OCI-LY7 (cell line): ENCODE data around the gene UBE2J2. TPM values are rescaled to one million over a fixed set of nuclear protein-coding genes. Genes with fewer than 3 reads are reported as not detected.
A peak's percentile ranks its signal among the peaks of the same experiment; 100 is the strongest.

ENCODE experiments used
- BruUV-seq: library from RNA; stranded (reverse); fragments of 400-500 nt; replicated peaks from 2 replicates; lab custom pipeline; 2021; lab: Mats Ljungman, UMichigan
- CTCF ChIA-PET: fragments of 300-600 bp; sonication (Branson Sonifier 250); formaldehyde crosslinking; loops from one replicate; lab custom pipeline; 2022; ENCODE audit warnings: antibody characterized with exemption; ENCODE audit not compliant: unreplicated experiment; lab: Charles Lee
- POLR2A ChIA-PET: fragments of 300-600 bp; sonication (Branson Sonifier 250); formaldehyde crosslinking; loops from one replicate; lab custom pipeline; 2022; ENCODE audit warnings: antibody characterized with exemption; lab: Charles Lee
- DNase-seq: peaks from one replicate; pipeline ENCODE4 v3.0.0-alpha.2; 2015; ENCODE audit warnings: low spot score
- H2AFZ ChIP-seq: fragments of 200-600 bp; sonication (generic), shearing (Covaris generic); 2 replicates; pipeline ENCODE4 v1.6.1; 2014; ENCODE audit warnings: mild to moderate bottlenecking, antibody characterized with exemption, low read length, moderate library complexity
- H3K27ac ChIP-seq: fragments of 200-600 bp; sonication (generic); 2 replicates; pipeline ENCODE4 v1.5.1; 2014; ENCODE audit warnings: mixed run types, low read depth, mild to moderate bottlenecking, moderate library complexity, low read length, inconsistent platforms; ENCODE audit not compliant: poor library complexity, severe bottlenecking
- H3K36me3 ChIP-seq: fragments of 200-600 bp; sonication (generic); 2 replicates; pipeline ENCODE4 v1.6.1; 2014; ENCODE audit warnings: mild to moderate bottlenecking, antibody characterized with exemption, low read length, moderate library complexity, mixed read lengths; ENCODE audit not compliant: insufficient read depth
- H3K4me1 ChIP-seq: fragments of 200-600 bp; sonication (generic); 2 replicates; pipeline ENCODE4 v1.5.1; 2014; ENCODE audit warnings: mild to moderate bottlenecking, low read length; ENCODE audit not compliant: insufficient read depth, poor library complexity, severe bottlenecking
- H3K4me2 ChIP-seq: fragments of 200-600 bp; sonication (generic); 2 replicates; pipeline ENCODE4 v1.6.1; 2014; ENCODE audit warnings: mild to moderate bottlenecking, low read length
- H3K4me3 ChIP-seq: fragments of 200-600 bp; sonication (generic); 2 replicates; pipeline ENCODE4 v1.5.1; 2014; ENCODE audit warnings: mild to moderate bottlenecking, low read depth, low read length; ENCODE audit not compliant: poor library complexity, severe bottlenecking
- H3K79me2 ChIP-seq: fragments of 200-600 bp; sonication (generic); 2 replicates; pipeline ENCODE4 v1.6.1; 2016; ENCODE audit warnings: low read depth, mild to moderate bottlenecking, low read length, moderate library complexity, mixed read lengths; ENCODE audit not compliant: insufficient read depth
- H3K9me2 ChIP-seq: fragments of 200-600 bp; sonication (generic); 2 replicates; pipeline ENCODE4 v1.6.1; 2016; ENCODE audit warnings: mild to moderate bottlenecking, low read length, mixed read lengths; ENCODE audit not compliant: insufficient read depth
- H3K9me3 ChIP-seq: fragments of 200-600 bp; sonication (generic); 2 replicates; pipeline ENCODE4 v1.6.1; 2014; ENCODE audit warnings: mild to moderate bottlenecking, mixed run types, low read length, mixed read lengths
- H4K20me1 ChIP-seq: fragments of 200-600 bp; sonication (generic); 2 replicates; pipeline ENCODE4 v1.6.1; 2014; ENCODE audit warnings: mild to moderate bottlenecking, antibody characterized with exemption, low read length, moderate library complexity, mixed read lengths; ENCODE audit not compliant: insufficient read depth
- CTCF ChIP-seq: fragments of 200-600 bp; sonication (generic); conservative IDR thresholded peaks from 2 replicates; pipeline ENCODE4 v1.5.1; 2014; ENCODE audit warnings: mild to moderate bottlenecking, antibody characterized with exemption, low read length, moderate library complexity, mixed read lengths
- EZH2phosphoT487 ChIP-seq: fragments of 200-600 bp; sonication (generic); IDR thresholded peaks from 2 replicates; pipeline ENCODE4 v1.6.1; 2018; ENCODE audit warnings: low read depth, borderline replicate concordance, mild to moderate bottlenecking, mixed run types, antibody characterized with exemption, low read length, moderate library complexity, mixed read lengths
- intact Hi-C: fragments of 100-400 bp; cut with micrococcal nuclease; formaldehyde crosslinking; loops from one replicate; pipeline ENCODE4 v1.10.0; 2022; ENCODE audit not compliant: unreplicated experiment
- total RNA-seq, 2 experiments: library from RNA; depleted of rRNA in 1 of 2; stranded (reverse); fragments of >200 nt in 1 of 2; shearing (Covaris generic) in 1 of 2; gene quantifications; 2 replicates each; pipeline ENCODE4 v1.2.3, GENCODE V29; 2014 to 2022

The UBE2J2 gene
- total RNA-seq, 2 experiments from 2014 or later = 69.2 to 88.7 TPM

- Histone ChIP-seq H2AFZ (no peak overlapping the region), H3K4me1 (peaks cover 5% of the 10 kb centered on the region), H3K79me2 (no peaks in the 10 kb centered on the region), H3K36me3 (peaks cover 76% of the 10 kb centered on the region), H3K4me2 (no peak overlapping the region), H4K20me1 (no peaks in the 10 kb centered on the region), H3K4me3 (no peak overlapping the region), H3K9me2 (no peaks in the 10 kb centered on the region), H3K27ac (no peak overlapping the region), H3K9me3 (no peaks in the 10 kb centered on the region)
- BruUV-seq = no TSS peak
- intact Hi-C loops = no loop called here
- no peak for TF ChIP-seq CTCF
- TF ChIP-seq EZH2phosphoT487 = no peak
- CTCF ChIA-PET = no interaction called here
- DNase-seq = no peak
- POLR2A ChIA-PET = no interaction called here
Measured at GRCh38 chr1:1255611-1256010, 18.0 kb downstream of the UBE2J2 start.

GRCh38 chr1:1255078-1255477, 18.6 kb downstream of the UBE2J2 start:
- TF ChIP-seq CTCF (no peak), EZH2phosphoT487 (no peak)
- H3K36me3 ChIP-seq = peaks cover 71% of the 10 kb centered on the region
- no peak for DNase-seq
- intact Hi-C loops = no loop called here
- POLR2A ChIA-PET = interaction anchor here (0.6 kb wide), 1 partner anchor 129 kb away, joined by 4 read pairs; no protein-coding TSS in a partner anchor
- no peaks in the 10 kb centered on the region for H3K79me2 ChIP-seq
- no peaks in the 10 kb centered on the region for H4K20me1 ChIP-seq
- BruUV-seq = TSS peak; percentile 90
- H3K9me2 ChIP-seq = no peaks in the 10 kb centered on the region
- peaks cover 9% of the 10 kb centered on the region for H3K4me1 ChIP-seq
- no peak overlapping the region for H3K4me2 ChIP-seq
- H2AFZ ChIP-seq = no peak overlapping the region
- no peak overlapping the region for H3K4me3 ChIP-seq
- no peak overlapping the region for H3K27ac ChIP-seq
- CTCF ChIA-PET = no interaction called here
- no peaks in the 10 kb centered on the region for H3K9me3 ChIP-seq

- Histone ChIP-seq H3K4me3 (no peak overlapping the region), H4K20me1 (no peaks in the 10 kb centered on the region), H3K79me2 (no peaks in the 10 kb centered on the region), H3K4me1 (peaks cover 9% of the 10 kb centered on the region), H3K9me2 (no peaks in the 10 kb centered on the region), H3K27ac (no peak overlapping the region), H2AFZ (no peak overlapping the region), H3K4me2 (no peak overlapping the region), H3K36me3 (peaks cover 67% of the 10 kb centered on the region), H3K9me3 (no peaks in the 10 kb centered on the region)
- ChIA-PET CTCF (no interaction called here), POLR2A (interaction anchor here (0.6 kb wide), 1 partner anchor 128 kb away, joined by 4 read pairs; no protein-coding TSS in a partner anchor)
- intact Hi-C loops = no loop called here
- no TSS peak for BruUV-seq
- no peak for DNase-seq
- no peak for TF ChIP-seq CTCF
- TF ChIP-seq EZH2phosphoT487 = no peak
Measured at GRCh38 chr1:1254667-1254998, 19.0 kb downstream of the UBE2J2 start.
